HCT116 (cell line): ENCODE measurements around the gene SLC35F3.

Experiments
- CEBPB ChIP-seq: IDR thresholded peaks from 2 replicates; pipeline ENCODE4 v1.6.1; 2012; ENCODE audit warnings: low read depth
- EZH2phosphoT487 ChIP-seq: fragments of 200-600 bp; IDR thresholded peaks from 2 replicates; pipeline ENCODE4 v1.6.1; 2018; ENCODE audit warnings: antibody characterized with exemption, borderline replicate concordance
- POLR2A ChIP-seq: IDR thresholded peaks from 2 replicates; pipeline ENCODE4 v1.7.0; 2011; ENCODE audit warnings: borderline replicate concordance; ENCODE audit not compliant: insufficient read depth, insufficient read length; ENCODE audit errors: extremely low read depth
- SIN3A ChIP-seq: IDR thresholded peaks from 2 replicates; pipeline ENCODE4 v1.6.1; 2012; ENCODE audit warnings: low read depth
- TF ChIP-seq, protein P1 (sequence below), 3 experiments: fragments of 200-600 bp in 1 of 3; sonication (generic) in 1 of 3; IDR thresholded peaks in 2 of 3; conservative IDR thresholded peaks in 1 of 3; 2 replicates each; pipeline ENCODE4 v1.5.1; 2012 to 2017; ENCODE audit warnings: low read depth in 2 of 3, low read length in 2 of 3, antibody characterized with exemption in 1 of 3, borderline replicate concordance in 1 of 3, control low read depth in 1 of 3, mild to moderate bottlenecking in 1 of 3, mixed read lengths in 1 of 3, mixed run types in 1 of 3, moderate library complexity in 1 of 3; ENCODE audit not compliant: insufficient read depth in 1 of 3
- TF ChIP-seq, protein P2 (sequence below): IDR thresholded peaks from 2 replicates; pipeline ENCODE4 v1.6.1; 2012; ENCODE audit warnings: low read depth

DNA sequence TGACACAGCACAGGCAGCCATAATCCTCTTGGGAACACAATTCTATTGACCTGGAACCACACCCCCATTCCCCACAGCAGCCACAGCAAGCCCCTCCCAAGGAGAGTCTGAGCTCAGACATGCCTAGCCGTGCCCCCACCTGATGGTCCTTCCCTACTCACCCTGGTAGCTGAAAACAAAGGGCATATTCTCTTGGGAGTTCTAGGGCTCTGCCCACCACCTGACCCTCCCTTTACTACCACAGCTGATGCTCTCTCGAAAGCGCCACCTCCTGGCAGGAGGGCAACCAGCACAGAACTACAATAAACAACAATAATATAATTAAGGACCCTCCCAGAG, 283.9 kb downstream of the SLC35F3 start:
- TF ChIP-seq, protein P1, sequence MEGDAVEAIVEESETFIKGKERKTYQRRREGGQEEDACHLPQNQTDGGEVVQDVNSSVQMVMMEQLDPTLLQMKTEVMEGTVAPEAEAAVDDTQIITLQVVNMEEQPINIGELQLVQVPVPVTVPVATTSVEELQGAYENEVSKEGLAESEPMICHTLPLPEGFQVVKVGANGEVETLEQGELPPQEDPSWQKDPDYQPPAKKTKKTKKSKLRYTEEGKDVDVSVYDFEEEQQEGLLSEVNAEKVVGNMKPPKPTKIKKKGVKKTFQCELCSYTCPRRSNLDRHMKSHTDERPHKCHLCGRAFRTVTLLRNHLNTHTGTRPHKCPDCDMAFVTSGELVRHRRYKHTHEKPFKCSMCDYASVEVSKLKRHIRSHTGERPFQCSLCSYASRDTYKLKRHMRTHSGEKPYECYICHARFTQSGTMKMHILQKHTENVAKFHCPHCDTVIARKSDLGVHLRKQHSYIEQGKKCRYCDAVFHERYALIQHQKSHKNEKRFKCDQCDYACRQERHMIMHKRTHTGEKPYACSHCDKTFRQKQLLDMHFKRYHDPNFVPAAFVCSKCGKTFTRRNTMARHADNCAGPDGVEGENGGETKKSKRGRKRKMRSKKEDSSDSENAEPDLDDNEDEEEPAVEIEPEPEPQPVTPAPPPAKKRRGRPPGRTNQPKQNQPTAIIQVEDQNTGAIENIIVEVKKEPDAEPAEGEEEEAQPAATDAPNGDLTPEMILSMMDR (IDR thresholded peaks at IDR 0.05 in 2 of 3, conservative IDR thresholded peaks at IDR 0.05 in 1 of 3; ENCODE audit: borderline replicate concordance in 1 of 3, insufficient read depth in 1 of 3, low read depth in 2 of 3, low read length in 2 of 3): peak; percentile 4 to 60 (median 56); a peak in 4 of 6 replicates
- TF ChIP-seq SIN3A (no peak), EZH2phosphoT487 (no peak), POLR2A (no peak), CEBPB (no peak)
- TF ChIP-seq, protein P2, sequence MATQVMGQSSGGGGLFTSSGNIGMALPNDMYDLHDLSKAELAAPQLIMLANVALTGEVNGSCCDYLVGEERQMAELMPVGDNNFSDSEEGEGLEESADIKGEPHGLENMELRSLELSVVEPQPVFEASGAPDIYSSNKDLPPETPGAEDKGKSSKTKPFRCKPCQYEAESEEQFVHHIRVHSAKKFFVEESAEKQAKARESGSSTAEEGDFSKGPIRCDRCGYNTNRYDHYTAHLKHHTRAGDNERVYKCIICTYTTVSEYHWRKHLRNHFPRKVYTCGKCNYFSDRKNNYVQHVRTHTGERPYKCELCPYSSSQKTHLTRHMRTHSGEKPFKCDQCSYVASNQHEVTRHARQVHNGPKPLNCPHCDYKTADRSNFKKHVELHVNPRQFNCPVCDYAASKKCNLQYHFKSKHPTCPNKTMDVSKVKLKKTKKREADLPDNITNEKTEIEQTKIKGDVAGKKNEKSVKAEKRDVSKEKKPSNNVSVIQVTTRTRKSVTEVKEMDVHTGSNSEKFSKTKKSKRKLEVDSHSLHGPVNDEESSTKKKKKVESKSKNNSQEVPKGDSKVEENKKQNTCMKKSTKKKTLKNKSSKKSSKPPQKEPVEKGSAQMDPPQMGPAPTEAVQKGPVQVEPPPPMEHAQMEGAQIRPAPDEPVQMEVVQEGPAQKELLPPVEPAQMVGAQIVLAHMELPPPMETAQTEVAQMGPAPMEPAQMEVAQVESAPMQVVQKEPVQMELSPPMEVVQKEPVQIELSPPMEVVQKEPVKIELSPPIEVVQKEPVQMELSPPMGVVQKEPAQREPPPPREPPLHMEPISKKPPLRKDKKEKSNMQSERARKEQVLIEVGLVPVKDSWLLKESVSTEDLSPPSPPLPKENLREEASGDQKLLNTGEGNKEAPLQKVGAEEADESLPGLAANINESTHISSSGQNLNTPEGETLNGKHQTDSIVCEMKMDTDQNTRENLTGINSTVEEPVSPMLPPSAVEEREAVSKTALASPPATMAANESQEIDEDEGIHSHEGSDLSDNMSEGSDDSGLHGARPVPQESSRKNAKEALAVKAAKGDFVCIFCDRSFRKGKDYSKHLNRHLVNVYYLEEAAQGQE: no peak
